AG04449 (cell line): ENCODE results near the gene DPAGT1.
A peak's percentile ranks its signal among the peaks of the same experiment; 100 is the strongest.

Experiments used
- CTCF ChIA-PET: fragments of 350-600 bp; formaldehyde crosslinking; extraction: SDS; loops from one replicate; lab custom pipeline; 2021; ENCODE audit warnings: antibody characterized with exemption; lab: Yijun Ruan, JAX
- POLR2A ChIA-PET: fragments of 400-600, 350-600 bp; formaldehyde crosslinking; extraction: SDS; loops from one replicate; lab custom pipeline; 2020; ENCODE audit warnings: antibody characterized with exemption, inconsistent platforms; lab: Yijun Ruan, JAX
- DNase-seq: peaks from one replicate; pipeline ENCODE4 v3.0.0-alpha.2; 2010; ENCODE audit warnings: low read depth, low spot score
- H3K4me3 ChIP-seq: 2 replicates; pipeline ENCODE4 v1.5.1; 2011; ENCODE audit warnings: low read depth, mild to moderate bottlenecking, control low read depth, low read length
- CTCF ChIP-seq: IDR thresholded peaks from one replicate; pipeline ENCODE4 v1.5.1; 2011; ENCODE audit warnings: mild to moderate bottlenecking, moderate library complexity, low read length, control low read depth, inconsistent platforms; ENCODE audit not compliant: insufficient read depth; ENCODE audit errors: missing control alignments

DPAGT1 gene

GRCh38 chr11:119055901-119056300, 45.8 kb downstream of the DPAGT1 start:
- DNase-seq, result no peak
- peak overlapping the region; percentile 85 for H3K4me3 ChIP-seq
- ChIA-PET CTCF (interaction anchor here (0.9 to 6.0 kb wide), 12 partner anchors 8 to 366 kb away, joined by 3 to 34 read pairs (median 6); partner anchors contain the start of genes CBL, SLC37A4 and VPS11), POLR2A (interaction anchor here (0.7 to 1.4 kb wide), 2 partner anchors 12 to 351 kb away, joined by 3 to 6 read pairs; partner anchors contain the start of gene VPS11)
- TF ChIP-seq CTCF, result peak; percentile 27

GRCh38 chr11:119054418-119054817, 47.2 kb downstream of the DPAGT1 start:
- ChIA-PET POLR2A (interaction anchor here (0.9 kb wide), 1 partner anchor 8 kb away, joined by 3 read pairs; no protein-coding TSS in a partner anchor), CTCF (interaction anchor here (1.8 to 6.0 kb wide), 3 partner anchors 9 to 23 kb away, joined by 6 to 34 read pairs (median 10); partner anchors contain the start of gene SLC37A4)
- DNase-seq, result no peak
- H3K4me3 ChIP-seq, result no peak overlapping the region; the same call in 1 of the 2 replicates
- no peak for TF ChIP-seq CTCF

GRCh38 chr11:119052163-119052814, 49.4 kb downstream of the DPAGT1 start:
- no peak overlapping the region for H3K4me3 ChIP-seq
- no peak for TF ChIP-seq CTCF
- no peak for DNase-seq
- ChIA-PET POLR2A (no interaction called here), CTCF (interaction anchor here (6.0 kb wide), 1 partner anchor 20 kb away, joined by 34 read pairs; the partner anchor contains the start of gene SLC37A4)

- no peak for DNase-seq
- no peak for TF ChIP-seq CTCF
- CTCF ChIA-PET, result interaction anchor here (6.0 kb wide), 1 partner anchor 20 kb away, joined by 34 read pairs; the partner anchor contains the start of gene SLC37A4
- POLR2A ChIA-PET, result interaction anchor here (1.1 kb wide), 1 partner anchor 14 kb away, joined by 4 read pairs; no protein-coding TSS in a partner anchor
- no peak overlapping the region for H3K4me3 ChIP-seq
Observed at GRCh38 chr11:119051440-119052162, 50.1 kb downstream of the DPAGT1 start.

GRCh38 chr11:119049081-119049480, 52.6 kb downstream of the DPAGT1 start:
- H3K4me3 ChIP-seq, result no peak overlapping the region
- TF ChIP-seq CTCF, result no peak
- no peak for DNase-seq
- ChIA-PET POLR2A (no interaction called here), CTCF (interaction anchor here (0.7 to 2.3 kb wide), 4 partner anchors 7 to 147 kb away, joined by 3 to 13 read pairs (median 4); partner anchors contain the start of gene HYOU1)
